ENCODE measurements around the gene VAV2.

Gene VAV2

DNA sequence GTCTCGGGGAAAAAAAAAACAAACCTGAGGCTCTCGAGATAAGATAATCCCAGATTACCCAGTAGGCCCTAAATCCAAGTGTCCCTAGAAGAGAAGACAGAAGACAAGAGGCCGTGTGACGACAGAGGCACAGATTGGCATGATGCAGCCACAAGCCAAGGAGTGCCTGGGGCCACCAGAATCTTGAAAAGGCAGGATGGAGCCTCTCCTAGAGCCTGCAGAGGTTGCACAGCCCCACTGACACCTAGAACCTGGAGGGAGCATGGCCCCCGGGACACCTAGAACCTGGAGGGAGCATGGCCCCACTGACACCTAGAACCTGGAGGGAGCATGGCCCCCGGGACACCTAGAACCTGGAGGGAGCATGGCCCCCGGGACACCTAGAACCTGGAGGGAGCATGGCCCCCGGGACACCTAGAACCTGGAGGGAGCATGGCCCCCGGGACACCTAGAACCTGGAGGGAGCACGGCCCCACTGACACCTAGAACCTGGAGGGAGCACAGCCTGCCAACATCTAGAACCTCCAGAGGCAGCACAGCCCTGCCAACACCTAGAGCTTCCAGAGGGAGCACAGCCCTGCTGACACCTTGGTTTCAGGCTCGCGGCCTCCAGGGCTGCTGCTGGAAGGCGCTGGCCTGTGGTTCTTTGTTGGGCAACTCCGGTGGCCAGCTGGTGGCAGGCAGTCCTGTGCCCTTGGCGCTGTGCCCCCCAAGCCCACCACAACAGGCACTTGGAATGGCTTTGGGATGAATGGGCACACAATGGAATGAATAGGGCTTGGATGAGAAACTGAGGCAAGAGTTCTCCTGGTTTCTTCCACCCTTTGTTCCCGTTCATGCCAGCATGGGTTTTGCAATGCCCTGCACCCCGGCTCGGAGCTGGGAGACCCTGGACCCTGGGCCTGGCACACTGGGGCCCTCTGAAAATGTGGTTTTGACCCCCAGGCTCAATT lies 39.2 kb downstream of the VAV2 start:
- TF ChIP-seq PPARA (CRISPR knock-in tag; IDR thresholded peaks at IDR 0.05; ENCODE audit: borderline replicate concordance) (no peak), BACH2 (CRISPR knock-in tag; IDR thresholded peaks at IDR 0.05; ENCODE audit: borderline replicate concordance) (no peak), ARNTL (CRISPR knock-in tag; IDR thresholded peaks at IDR 0.05; ENCODE audit: borderline replicate concordance, low read depth) (no peak), ZFP3 (CRISPR knock-in tag; IDR thresholded peaks at IDR 0.05) (no peak), TOX (CRISPR knock-in tag; IDR thresholded peaks at IDR 0.05; ENCODE audit: borderline replicate concordance) (no peak), RARB (CRISPR knock-in tag; IDR thresholded peaks at IDR 0.05) (no peak), ISL1 (CRISPR knock-in tag; IDR thresholded peaks at IDR 0.05) (no peak), OSR1 (CRISPR knock-in tag; IDR thresholded peaks at IDR 0.05) (no peak), PATZ1 (CRISPR knock-in tag; IDR thresholded peaks at IDR 0.05; ENCODE audit: borderline replicate concordance) (no peak), CSRNP3 (CRISPR knock-in tag; IDR thresholded peaks at IDR 0.05) (no peak)
- TF ChIP-seq, protein P1, sequence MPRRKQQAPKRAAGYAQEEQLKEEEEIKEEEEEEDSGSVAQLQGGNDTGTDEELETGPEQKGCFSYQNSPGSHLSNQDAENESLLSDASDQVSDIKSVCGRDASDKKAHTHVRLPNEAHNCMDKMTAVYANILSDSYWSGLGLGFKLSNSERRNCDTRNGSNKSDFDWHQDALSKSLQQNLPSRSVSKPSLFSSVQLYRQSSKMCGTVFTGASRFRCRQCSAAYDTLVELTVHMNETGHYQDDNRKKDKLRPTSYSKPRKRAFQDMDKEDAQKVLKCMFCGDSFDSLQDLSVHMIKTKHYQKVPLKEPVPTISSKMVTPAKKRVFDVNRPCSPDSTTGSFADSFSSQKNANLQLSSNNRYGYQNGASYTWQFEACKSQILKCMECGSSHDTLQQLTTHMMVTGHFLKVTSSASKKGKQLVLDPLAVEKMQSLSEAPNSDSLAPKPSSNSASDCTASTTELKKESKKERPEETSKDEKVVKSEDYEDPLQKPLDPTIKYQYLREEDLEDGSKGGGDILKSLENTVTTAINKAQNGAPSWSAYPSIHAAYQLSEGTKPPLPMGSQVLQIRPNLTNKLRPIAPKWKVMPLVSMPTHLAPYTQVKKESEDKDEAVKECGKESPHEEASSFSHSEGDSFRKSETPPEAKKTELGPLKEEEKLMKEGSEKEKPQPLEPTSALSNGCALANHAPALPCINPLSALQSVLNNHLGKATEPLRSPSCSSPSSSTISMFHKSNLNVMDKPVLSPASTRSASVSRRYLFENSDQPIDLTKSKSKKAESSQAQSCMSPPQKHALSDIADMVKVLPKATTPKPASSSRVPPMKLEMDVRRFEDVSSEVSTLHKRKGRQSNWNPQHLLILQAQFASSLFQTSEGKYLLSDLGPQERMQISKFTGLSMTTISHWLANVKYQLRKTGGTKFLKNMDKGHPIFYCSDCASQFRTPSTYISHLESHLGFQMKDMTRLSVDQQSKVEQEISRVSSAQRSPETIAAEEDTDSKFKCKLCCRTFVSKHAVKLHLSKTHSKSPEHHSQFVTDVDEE (CRISPR knock-in tag; IDR thresholded peaks at IDR 0.05) = no peak
- TF ChIP-seq, protein P2, sequence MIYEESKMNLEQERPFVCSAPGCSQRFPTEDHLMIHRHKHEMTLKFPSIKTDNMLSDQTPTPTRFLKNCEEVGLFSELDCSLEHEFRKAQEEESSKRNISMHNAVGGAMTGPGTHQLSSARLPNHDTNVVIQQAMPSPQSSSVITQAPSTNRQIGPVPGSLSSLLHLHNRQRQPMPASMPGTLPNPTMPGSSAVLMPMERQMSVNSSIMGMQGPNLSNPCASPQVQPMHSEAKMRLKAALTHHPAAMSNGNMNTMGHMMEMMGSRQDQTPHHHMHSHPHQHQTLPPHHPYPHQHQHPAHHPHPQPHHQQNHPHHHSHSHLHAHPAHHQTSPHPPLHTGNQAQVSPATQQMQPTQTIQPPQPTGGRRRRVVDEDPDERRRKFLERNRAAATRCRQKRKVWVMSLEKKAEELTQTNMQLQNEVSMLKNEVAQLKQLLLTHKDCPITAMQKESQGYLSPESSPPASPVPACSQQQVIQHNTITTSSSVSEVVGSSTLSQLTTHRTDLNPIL (CRISPR knock-in tag; IDR thresholded peaks at IDR 0.05; ENCODE audit: low read depth) = no peak
- ATAC-seq = no peak

GRCh38 chr9:133951265-133951664 lies 40.9 kb downstream of the VAV2 start:
- TF ChIP-seq ARNTL (CRISPR knock-in tag; IDR thresholded peaks at IDR 0.05; ENCODE audit: borderline replicate concordance, low read depth) = no peak
- ATAC-seq = no peak

- no peak for ATAC-seq
- TF ChIP-seq CSRNP3 (CRISPR knock-in tag; IDR thresholded peaks at IDR 0.05) (no peak), CSDC2 (CRISPR knock-in tag; IDR thresholded peaks at IDR 0.05) (no peak), TOX (CRISPR knock-in tag; IDR thresholded peaks at IDR 0.05; ENCODE audit: borderline replicate concordance) (no peak), POU6F1 (CRISPR knock-in tag; IDR thresholded peaks at IDR 0.05; ENCODE audit: borderline replicate concordance, low read depth) (no peak), ZC3H10 (CRISPR knock-in tag; IDR thresholded peaks at IDR 0.05) (no peak), BACH2 (CRISPR knock-in tag; IDR thresholded peaks at IDR 0.05; ENCODE audit: borderline replicate concordance) (no peak), ZNF70 (CRISPR knock-in tag; IDR thresholded peaks at IDR 0.05) (no peak), GLIS3 (CRISPR knock-in tag; IDR thresholded peaks at IDR 0.05) (no peak), PPARA (CRISPR knock-in tag; IDR thresholded peaks at IDR 0.05; ENCODE audit: borderline replicate concordance) (no peak), ZNF8 (CRISPR knock-in tag; IDR thresholded peaks at IDR 0.05) (no peak), RARB (CRISPR knock-in tag; IDR thresholded peaks at IDR 0.05) (no peak), ESRRG (CRISPR knock-in tag; IDR thresholded peaks at IDR 0.05) (no peak), ZFP3 (CRISPR knock-in tag; IDR thresholded peaks at IDR 0.05) (no peak), ISL1 (CRISPR knock-in tag; IDR thresholded peaks at IDR 0.05) (no peak), PATZ1 (CRISPR knock-in tag; IDR thresholded peaks at IDR 0.05; ENCODE audit: borderline replicate concordance) (no peak)
- TF ChIP-seq, protein P1 (CRISPR knock-in tag; IDR thresholded peaks at IDR 0.05) = no peak
Measured at GRCh38 chr9:133950629-133951111, 41.5 kb downstream of the VAV2 start.
